Liver (tissue), 3 donors: ENCODE measurements around the gene RPUSD4.

Source experiments
- CTCF ChIP-seq: fragments of 150-350 bp; IDR thresholded peaks from 2 replicates; pipeline ENCODE4 v1.5.1; 2017; ENCODE audit warnings: improper control_type of control experiment, low read depth, low read length; ENCODE audit not compliant: missing input control
- EGR1 ChIP-seq, 2 donors: IDR thresholded peaks; 2 replicates each; pipeline ENCODE4 v1.6.1; 2016 to 2018; ENCODE audit warnings: antibody characterized with exemption in 2 of 2, low read depth in 2 of 2
- FOXA1 ChIP-seq: IDR thresholded peaks from 2 replicates; pipeline ENCODE4 v1.6.1; 2016; ENCODE audit warnings: antibody characterized with exemption
- GABPA ChIP-seq, 2 donors: IDR thresholded peaks in 1 of 2; conservative IDR thresholded peaks in 1 of 2; 2 replicates each; pipeline ENCODE4 v1.6.1; 2016; ENCODE audit warnings: antibody characterized with exemption in 2 of 2, mild to moderate bottlenecking in 1 of 2, moderate library complexity in 1 of 2
- JUND ChIP-seq, 2 donors: IDR thresholded peaks; 2 replicates each; pipeline ENCODE4 v1.6.1; 2016; ENCODE audit warnings: antibody characterized with exemption in 2 of 2
- NR2F2 ChIP-seq: IDR thresholded peaks from 2 replicates; pipeline ENCODE4 v1.6.1; 2016; ENCODE audit warnings: antibody characterized with exemption
- RAD21 ChIP-seq, 2 donors: IDR thresholded peaks; 2 replicates each; pipeline ENCODE4 v1.6.1; 2016; ENCODE audit warnings: antibody characterized with exemption in 2 of 2, mild to moderate bottlenecking in 2 of 2
- RXRA ChIP-seq, 2 donors: IDR thresholded peaks; 2 replicates each; pipeline ENCODE4 v1.6.1; 2017 to 2018; ENCODE audit warnings: antibody characterized with exemption in 2 of 2, mild to moderate bottlenecking in 1 of 2
- SP1 ChIP-seq: IDR thresholded peaks from 2 replicates; pipeline ENCODE4 v1.6.1; 2018; ENCODE audit warnings: antibody characterized with exemption, mild to moderate bottlenecking
- TAF1 ChIP-seq: conservative IDR thresholded peaks from 2 replicates; pipeline ENCODE4 v1.6.1; 2016; ENCODE audit warnings: antibody characterized with exemption, mild to moderate bottlenecking
- YY1 ChIP-seq: IDR thresholded peaks from 2 replicates; pipeline ENCODE4 v1.6.1; 2016; ENCODE audit warnings: antibody characterized with exemption, mild to moderate bottlenecking
- TF ChIP-seq, protein P1 (sequence below): IDR thresholded peaks from 2 replicates; pipeline ENCODE4 v1.6.1; 2016; ENCODE audit warnings: antibody characterized with exemption, mild to moderate bottlenecking
- TF ChIP-seq, protein P2 (sequence below): IDR thresholded peaks from 2 replicates; pipeline ENCODE4 v1.6.1; 2016; ENCODE audit warnings: antibody characterized with exemption
- TF ChIP-seq, protein P3 (sequence below): IDR thresholded peaks from 2 replicates; pipeline ENCODE4 v1.6.1; 2016; ENCODE audit warnings: antibody characterized with exemption
- donor health status: healthy.
- donor health status: healthy.

GRCh38 chr11:126198648-126199047 is 12.8 kb downstream of the RPUSD4 start:
- TF ChIP-seq CTCF (no peak), JUND (IDR thresholded peaks at IDR 0.05) (no peak), NR2F2 (no peak), YY1 (no peak), GABPA (IDR thresholded peaks at IDR 0.05 in 1 of 2, conservative IDR thresholded peaks at IDR 0.05 in 1 of 2) (no peak), TAF1 (no peak), RAD21 (IDR thresholded peaks at IDR 0.05) (no peak), SP1 (no peak), FOXA1 (no peak), EGR1 (IDR thresholded peaks at IDR 0.05; ENCODE audit: low read depth in 2 of 2) (no peak), RXRA (IDR thresholded peaks at IDR 0.05) (no peak)
- TF ChIP-seq, protein P1, sequence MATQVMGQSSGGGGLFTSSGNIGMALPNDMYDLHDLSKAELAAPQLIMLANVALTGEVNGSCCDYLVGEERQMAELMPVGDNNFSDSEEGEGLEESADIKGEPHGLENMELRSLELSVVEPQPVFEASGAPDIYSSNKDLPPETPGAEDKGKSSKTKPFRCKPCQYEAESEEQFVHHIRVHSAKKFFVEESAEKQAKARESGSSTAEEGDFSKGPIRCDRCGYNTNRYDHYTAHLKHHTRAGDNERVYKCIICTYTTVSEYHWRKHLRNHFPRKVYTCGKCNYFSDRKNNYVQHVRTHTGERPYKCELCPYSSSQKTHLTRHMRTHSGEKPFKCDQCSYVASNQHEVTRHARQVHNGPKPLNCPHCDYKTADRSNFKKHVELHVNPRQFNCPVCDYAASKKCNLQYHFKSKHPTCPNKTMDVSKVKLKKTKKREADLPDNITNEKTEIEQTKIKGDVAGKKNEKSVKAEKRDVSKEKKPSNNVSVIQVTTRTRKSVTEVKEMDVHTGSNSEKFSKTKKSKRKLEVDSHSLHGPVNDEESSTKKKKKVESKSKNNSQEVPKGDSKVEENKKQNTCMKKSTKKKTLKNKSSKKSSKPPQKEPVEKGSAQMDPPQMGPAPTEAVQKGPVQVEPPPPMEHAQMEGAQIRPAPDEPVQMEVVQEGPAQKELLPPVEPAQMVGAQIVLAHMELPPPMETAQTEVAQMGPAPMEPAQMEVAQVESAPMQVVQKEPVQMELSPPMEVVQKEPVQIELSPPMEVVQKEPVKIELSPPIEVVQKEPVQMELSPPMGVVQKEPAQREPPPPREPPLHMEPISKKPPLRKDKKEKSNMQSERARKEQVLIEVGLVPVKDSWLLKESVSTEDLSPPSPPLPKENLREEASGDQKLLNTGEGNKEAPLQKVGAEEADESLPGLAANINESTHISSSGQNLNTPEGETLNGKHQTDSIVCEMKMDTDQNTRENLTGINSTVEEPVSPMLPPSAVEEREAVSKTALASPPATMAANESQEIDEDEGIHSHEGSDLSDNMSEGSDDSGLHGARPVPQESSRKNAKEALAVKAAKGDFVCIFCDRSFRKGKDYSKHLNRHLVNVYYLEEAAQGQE: no peak
- TF ChIP-seq, protein P2, sequence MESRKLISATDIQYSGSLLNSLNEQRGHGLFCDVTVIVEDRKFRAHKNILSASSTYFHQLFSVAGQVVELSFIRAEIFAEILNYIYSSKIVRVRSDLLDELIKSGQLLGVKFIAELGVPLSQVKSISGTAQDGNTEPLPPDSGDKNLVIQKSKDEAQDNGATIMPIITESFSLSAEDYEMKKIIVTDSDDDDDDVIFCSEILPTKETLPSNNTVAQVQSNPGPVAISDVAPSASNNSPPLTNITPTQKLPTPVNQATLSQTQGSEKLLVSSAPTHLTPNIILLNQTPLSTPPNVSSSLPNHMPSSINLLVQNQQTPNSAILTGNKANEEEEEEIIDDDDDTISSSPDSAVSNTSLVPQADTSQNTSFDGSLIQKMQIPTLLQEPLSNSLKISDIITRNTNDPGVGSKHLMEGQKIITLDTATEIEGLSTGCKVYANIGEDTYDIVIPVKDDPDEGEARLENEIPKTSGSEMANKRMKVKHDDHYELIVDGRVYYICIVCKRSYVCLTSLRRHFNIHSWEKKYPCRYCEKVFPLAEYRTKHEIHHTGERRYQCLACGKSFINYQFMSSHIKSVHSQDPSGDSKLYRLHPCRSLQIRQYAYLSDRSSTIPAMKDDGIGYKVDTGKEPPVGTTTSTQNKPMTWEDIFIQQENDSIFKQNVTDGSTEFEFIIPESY: no peak
- TF ChIP-seq, protein P3, sequence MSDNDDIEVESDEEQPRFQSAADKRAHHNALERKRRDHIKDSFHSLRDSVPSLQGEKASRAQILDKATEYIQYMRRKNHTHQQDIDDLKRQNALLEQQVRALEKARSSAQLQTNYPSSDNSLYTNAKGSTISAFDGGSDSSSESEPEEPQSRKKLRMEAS: no peak
